Left lobe of liver (tissue), 2 donors: ENCODE results near the gene LDB1. TPM values are rescaled to one million over a fixed set of nuclear protein-coding genes. Genes with fewer than 3 reads are reported as not detected.

ENCODE experiments used
- ATAC-seq: fragments of 200-7000 bp; cut with Tn5 transposase; one replicate; pipeline ENCODE4 v1.9.1; 2020; ENCODE audit warnings: mild to moderate bottlenecking, moderate library complexity
- DNase-seq: peaks from one replicate; pipeline ENCODE4 v3.0.0-alpha.2; 2020; ENCODE audit warnings: low spot score
- total RNA-seq: library from RNA; stranded (reverse); gene quantifications from one replicate; pipeline ENCODE4 v1.2.1, GENCODE V29; 2021
- donor health status: DM: no; HTN: no; CAD: no; lungs with moderate emphysema.
- donor health status: DM: no; HTN: yes; CAD: no.

The LDB1 gene
- total RNA-seq, 1 donor from 2014 or later = 15.8 TPM

GRCh38 chr10:102114861-102115618 is 5.1 kb downstream of the LDB1 start:
- peak; percentile 88 for ATAC-seq
- peak; percentile 88 for DNase-seq

GRCh38 chr10:102113956-102114857 is 6.0 kb downstream of the LDB1 start:
- DNase-seq = no peak
- peak; percentile 25 for ATAC-seq

GRCh38 chr10:102113261-102113955 is 6.8 kb downstream of the LDB1 start:
- ATAC-seq = no peak
- DNase-seq = no peak

GRCh38 chr10:102112210-102112817 is 7.9 kb downstream of the LDB1 start:
- ATAC-seq (no peak), DNase-seq (no peak)

GRCh38 chr10:102111276-102111675 is 8.9 kb downstream of the LDB1 start:
- no peak for DNase-seq
- ATAC-seq = no peak

GRCh38 chr10:102109166-102110116 is 10.7 kb downstream of the LDB1 start:
- DNase-seq (no peak), ATAC-seq (no peak)

GRCh38 chr10:102106998-102107397 is 13.2 kb downstream of the LDB1 start:
- DNase-seq = no peak
- no peak for ATAC-seq

GRCh38 chr10:102102421-102102820 is 17.7 kb downstream of the LDB1 start:
- DNase-seq = no peak
- no peak for ATAC-seq

GRCh38 chr10:102101152-102101551 is 19.0 kb downstream of the LDB1 start:
- peak; percentile 40 for ATAC-seq
- DNase-seq = no peak

GRCh38 chr10:102096449-102096848 is 23.7 kb downstream of the LDB1 start:
- DNase-seq (no peak), ATAC-seq (no peak)

GRCh38 chr10:102090772-102091171 is 29.4 kb downstream of the LDB1 start:
- ATAC-seq (no peak), DNase-seq (no peak)

- ATAC-seq (no peak), DNase-seq (no peak)
Observed at GRCh38 chr10:102086196-102086595, 34.0 kb downstream of the LDB1 start.

GRCh38 chr10:102085336-102085735 is 34.8 kb downstream of the LDB1 start:
- ATAC-seq = no peak
- no peak for DNase-seq

- no peak for DNase-seq
- no peak for ATAC-seq
Observed at GRCh38 chr10:102083541-102083940, 36.6 kb downstream of the LDB1 start.

GRCh38 chr10:102072673-102073527 is 47.3 kb downstream of the LDB1 start:
- peak; percentile 99 for ATAC-seq
- DNase-seq = peak; percentile 77

- no peak for ATAC-seq
- no peak for DNase-seq
Observed at GRCh38 chr10:102069071-102069470, 51.1 kb downstream of the LDB1 start.

- DNase-seq (no peak), ATAC-seq (no peak)
Observed at GRCh38 chr10:102068216-102068615, 52.0 kb downstream of the LDB1 start.

GRCh38 chr10:102067091-102067916 is 52.9 kb downstream of the LDB1 start:
- DNase-seq = no peak
- ATAC-seq = no peak
